Testis (tissue), 2 donors: ENCODE data around the gene ARRDC2.

ENCODE experiments used
- POLR2A ChIP-seq: fragments of 450-650 bp; IDR thresholded peaks from one replicate; pipeline ENCODE4 v1.6.1; 2017; ENCODE audit warnings: antibody characterized with exemption, mild to moderate bottlenecking, moderate library complexity
- TF ChIP-seq, protein P1 (sequence below), 3 experiments: fragments of 450-650 bp in 2 of 3; fragments of 200-600 bp in 1 of 3; sonication (generic) in 1 of 3; IDR thresholded peaks; one replicate each; pipeline ENCODE4 v1.5.1; 2016 to 2019; ENCODE audit warnings: antibody characterized with exemption in 3 of 3, mild to moderate bottlenecking in 2 of 3, moderate library complexity in 1 of 3

DNA sequence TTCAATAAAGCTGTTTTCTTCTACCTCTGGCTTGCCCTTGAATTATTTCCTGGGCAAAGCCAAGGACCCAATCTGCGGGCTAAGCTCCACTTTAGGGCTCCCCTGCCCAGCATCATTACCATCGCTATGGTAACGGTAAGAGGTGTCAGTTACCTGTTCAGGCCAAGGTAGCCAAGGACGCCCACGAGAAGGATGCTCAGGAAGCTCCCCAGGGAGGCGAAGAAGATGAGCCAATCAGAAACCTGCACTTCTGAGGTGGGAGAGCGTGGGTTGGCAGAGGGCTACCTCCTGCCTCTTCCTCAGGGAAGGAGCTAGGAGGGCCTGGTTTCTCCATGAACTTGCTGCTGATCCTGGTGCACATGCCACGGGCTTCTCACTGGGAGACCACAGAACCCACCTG is 54.1 kb downstream of the ARRDC2 start:
- TF ChIP-seq POLR2A, result no peak
- TF ChIP-seq, protein P1, sequence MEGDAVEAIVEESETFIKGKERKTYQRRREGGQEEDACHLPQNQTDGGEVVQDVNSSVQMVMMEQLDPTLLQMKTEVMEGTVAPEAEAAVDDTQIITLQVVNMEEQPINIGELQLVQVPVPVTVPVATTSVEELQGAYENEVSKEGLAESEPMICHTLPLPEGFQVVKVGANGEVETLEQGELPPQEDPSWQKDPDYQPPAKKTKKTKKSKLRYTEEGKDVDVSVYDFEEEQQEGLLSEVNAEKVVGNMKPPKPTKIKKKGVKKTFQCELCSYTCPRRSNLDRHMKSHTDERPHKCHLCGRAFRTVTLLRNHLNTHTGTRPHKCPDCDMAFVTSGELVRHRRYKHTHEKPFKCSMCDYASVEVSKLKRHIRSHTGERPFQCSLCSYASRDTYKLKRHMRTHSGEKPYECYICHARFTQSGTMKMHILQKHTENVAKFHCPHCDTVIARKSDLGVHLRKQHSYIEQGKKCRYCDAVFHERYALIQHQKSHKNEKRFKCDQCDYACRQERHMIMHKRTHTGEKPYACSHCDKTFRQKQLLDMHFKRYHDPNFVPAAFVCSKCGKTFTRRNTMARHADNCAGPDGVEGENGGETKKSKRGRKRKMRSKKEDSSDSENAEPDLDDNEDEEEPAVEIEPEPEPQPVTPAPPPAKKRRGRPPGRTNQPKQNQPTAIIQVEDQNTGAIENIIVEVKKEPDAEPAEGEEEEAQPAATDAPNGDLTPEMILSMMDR (IDR thresholded peaks at IDR 0.05), result no peak
